SHP77 (cell line): ENCODE data around the gene SUSD1.
"Not testable (repeated sequence)": the region's sequence is repeated elsewhere in the genome, so short reads cannot be mapped to it uniquely, and the experiment has no call there.

Experiments used
- DNase-seq, 2 experiments: peaks; one replicate each; lab custom pipeline; 2025; lab: John Stamatoyannopoulos, UW

SUSD1 gene

GRCh38 chr9:112173489-112174221, 1.4 kb downstream of the SUSD1 start:
- no peak for DNase-seq

DNA sequence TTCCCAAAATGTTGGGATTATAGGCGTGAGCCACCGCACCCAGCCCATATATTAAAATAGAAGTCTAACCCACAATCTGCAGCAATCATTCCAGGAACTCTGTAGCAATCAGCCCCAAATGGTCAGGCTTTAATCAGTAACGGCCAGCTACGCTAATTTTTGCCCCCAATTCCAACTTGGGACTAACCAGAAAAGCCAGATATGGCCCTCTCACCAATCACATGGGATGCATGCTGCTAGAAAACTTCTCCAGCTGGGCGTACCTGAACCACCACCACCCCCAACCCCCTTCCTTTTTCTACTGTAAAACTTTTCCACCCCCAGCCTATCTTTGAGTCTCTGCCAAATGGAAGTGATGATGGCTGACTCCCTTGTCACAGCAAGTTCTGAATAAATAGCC, 4.1 kb downstream of the SUSD1 start:
- no peak for DNase-seq

- no peak for DNase-seq
Observed at GRCh38 chr9:112170235-112170634, 4.9 kb downstream of the SUSD1 start.

- no peak for DNase-seq
Observed at GRCh38 chr9:112169368-112169767, 5.7 kb downstream of the SUSD1 start.

DNA sequence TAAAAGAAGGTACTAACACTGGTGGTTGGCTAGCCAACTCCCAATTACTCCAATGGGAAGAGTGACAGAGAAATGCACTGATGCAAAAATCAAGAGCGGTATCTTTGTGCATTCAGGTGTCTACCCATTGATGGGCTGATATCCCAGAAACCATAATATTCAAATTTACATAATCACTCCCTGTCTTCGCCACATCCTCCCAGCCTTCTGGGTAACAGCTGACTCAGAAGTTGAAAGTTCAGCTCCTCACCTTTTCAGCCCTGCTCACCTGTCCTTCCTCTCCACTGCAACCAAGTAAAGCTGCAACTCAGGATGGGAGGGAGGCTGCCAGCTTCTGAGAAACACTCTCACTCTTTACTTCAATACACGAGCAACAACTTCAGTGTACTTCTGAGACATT, 6.9 kb downstream of the SUSD1 start:
- no peak for DNase-seq

DNA sequence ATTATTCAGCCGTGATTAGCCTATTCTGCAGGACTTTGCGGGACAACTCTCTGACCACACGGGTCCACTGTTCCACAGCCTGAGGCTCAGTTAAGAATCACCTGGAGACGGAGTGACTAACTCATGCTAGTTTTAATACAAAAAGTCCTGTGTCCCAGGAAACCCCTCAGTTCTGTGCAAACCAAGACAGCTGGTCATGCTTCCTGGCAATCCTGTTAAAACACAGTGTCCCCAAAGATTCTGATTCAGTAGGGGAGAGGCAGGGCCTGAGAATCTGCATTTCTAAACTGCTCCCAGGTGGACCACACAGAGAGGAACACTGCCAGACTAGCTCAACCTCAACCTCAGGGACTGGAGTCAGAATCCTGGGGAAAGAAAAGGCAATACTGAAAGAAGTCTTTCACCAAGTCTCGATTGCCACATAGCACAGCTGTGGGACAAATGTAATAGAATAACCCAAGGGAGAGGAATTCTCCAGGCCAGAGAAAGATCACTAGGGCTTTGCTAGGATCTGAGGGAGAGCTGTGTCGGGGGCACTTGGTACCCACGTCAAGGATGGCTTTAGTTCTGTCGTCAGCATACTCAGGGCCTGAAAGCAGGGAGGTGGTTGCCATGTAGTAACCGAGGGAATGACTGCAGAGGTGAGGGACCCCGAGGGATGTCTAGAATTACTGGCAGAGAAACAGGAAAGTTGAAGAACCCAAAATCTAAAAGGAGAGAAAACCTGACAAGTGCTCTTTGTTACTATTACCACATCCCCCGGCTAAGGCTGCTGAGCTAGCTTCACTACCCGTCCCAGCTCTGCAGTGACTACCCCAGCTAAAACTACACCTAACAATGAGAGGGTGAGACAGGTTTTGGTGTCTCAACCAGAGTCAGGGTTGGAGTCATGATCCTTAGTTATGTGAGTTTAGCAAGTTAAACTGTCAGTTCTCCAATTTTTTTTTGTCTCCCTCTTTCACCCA, 8.6 kb downstream of the SUSD1 start:
- DNase-seq: no peak

GRCh38 chr9:112162621-112163413, 12.3 kb downstream of the SUSD1 start:
- no peak for DNase-seq

GRCh38 chr9:112159781-112160180, 15.3 kb downstream of the SUSD1 start:
- no peak for DNase-seq

DNA sequence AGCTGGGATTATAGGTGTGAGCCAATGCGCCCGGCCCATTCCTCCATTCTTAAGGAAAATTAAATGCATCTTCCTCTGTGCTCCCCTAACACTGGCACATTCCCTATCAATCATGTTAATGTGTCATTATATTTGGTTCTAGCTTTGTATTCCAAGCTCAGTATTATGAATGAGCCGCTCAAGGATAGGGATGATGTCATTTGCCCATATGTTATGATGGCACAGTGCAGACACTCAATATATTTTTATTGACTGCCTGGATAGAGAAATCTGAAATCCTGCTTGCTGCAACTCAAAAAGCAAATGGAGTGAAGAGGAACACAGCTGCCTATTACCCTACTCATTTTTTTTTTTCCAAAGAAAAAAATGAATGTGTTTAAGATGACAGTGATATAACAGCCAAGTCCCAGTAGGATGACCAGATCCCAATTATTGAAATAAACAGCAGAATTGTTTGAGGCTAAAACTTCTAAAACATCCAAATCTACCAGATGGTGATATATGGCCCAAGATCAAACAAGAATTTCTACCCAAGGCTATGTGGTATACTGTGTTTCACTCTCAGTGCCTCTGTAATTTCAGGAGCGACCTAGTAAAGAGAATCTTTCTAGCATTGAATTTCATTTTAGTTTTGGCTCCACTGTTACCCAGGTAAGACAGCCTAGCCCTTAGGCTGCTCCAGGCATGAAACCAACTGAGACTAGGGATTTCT, 16.3 kb downstream of the SUSD1 start:
- no peak for DNase-seq

GRCh38 chr9:112157961-112158360, 17.1 kb downstream of the SUSD1 start:
- no peak for DNase-seq

- no peak for DNase-seq
Observed at GRCh38 chr9:112157087-112157486, 18.0 kb downstream of the SUSD1 start.

- no peak for DNase-seq
Observed at GRCh38 chr9:112149211-112149610, 25.9 kb downstream of the SUSD1 start.

- DNase-seq: no peak
Observed at GRCh38 chr9:112145886-112146285, 29.2 kb downstream of the SUSD1 start.

DNA sequence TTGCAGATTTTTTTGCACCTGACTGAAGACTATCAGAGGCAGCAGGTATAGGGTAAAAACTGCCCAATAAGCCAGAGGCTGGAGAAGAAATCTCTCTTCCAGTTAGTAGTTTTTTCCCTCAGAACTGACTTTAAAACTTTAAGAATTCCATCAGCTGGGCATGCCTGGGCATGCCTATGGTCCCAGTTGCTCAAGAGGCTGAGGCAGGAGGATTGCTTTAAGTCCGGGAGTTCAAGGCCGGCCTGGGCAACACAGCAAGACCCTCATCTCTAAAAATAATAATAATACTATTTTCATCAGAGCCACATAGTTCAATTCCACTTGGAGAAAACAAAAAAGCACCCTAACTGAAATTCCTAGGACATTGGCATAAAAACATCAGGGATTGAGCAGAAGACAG, 30.3 kb downstream of the SUSD1 start:
- DNase-seq: no peak

- DNase-seq: no peak
Observed at GRCh38 chr9:112142420-112142819, 32.7 kb downstream of the SUSD1 start.

DNA sequence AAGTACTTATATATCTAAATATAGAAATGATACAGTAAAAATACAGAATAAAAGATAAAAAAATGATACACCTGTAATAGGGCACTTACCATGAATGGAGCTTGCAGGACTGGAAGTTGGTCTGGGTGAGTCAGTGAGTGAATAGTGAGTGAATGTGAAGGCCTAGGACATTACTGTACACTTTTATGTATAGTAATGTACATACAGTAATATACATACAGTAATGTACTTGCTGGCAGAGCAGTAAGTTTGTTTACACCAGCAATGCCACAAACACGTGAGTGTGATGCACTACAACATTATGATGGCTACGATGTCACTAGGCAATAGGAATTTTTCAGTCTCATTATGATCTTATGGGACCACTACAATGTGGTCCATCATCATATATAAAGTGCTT, 34.2 kb downstream of the SUSD1 start:
- DNase-seq: no peak

GRCh38 chr9:112137066-112137465, 38.0 kb downstream of the SUSD1 start:
- no peak for DNase-seq

- no peak for DNase-seq
Observed at GRCh38 chr9:112135706-112136105, 39.4 kb downstream of the SUSD1 start.

GRCh38 chr9:112133806-112134205, 41.3 kb downstream of the SUSD1 start:
- not testable (repeated sequence) for DNase-seq

- no peak for DNase-seq
Observed at GRCh38 chr9:112132356-112132755, 42.7 kb downstream of the SUSD1 start.

GRCh38 chr9:112130997-112131396, 44.1 kb downstream of the SUSD1 start:
- DNase-seq: no peak

- no peak for DNase-seq
Observed at GRCh38 chr9:112130347-112130746, 44.8 kb downstream of the SUSD1 start.
